Tibial nerve (tissue), 3 donors: ENCODE data around the gene YAF2.

Experiments used
- POLR2A ChIP-seq, 2 donors: fragments of 450-650 bp; IDR thresholded peaks; one replicate each; pipeline ENCODE4 v1.6.1; 2017; ENCODE audit warnings: antibody characterized with exemption in 2 of 2, mild to moderate bottlenecking in 2 of 2, moderate library complexity in 2 of 2
- TF ChIP-seq, protein P1 (sequence below), 5 experiments: fragments of 200-600 bp in 3 of 5; fragments of 450-650 bp in 2 of 5; sonication (generic) in 3 of 5; IDR thresholded peaks; one replicate each; pipeline ENCODE4 v1.5.1; 2016 to 2019; ENCODE audit warnings: antibody characterized with exemption in 5 of 5, mild to moderate bottlenecking in 3 of 5, moderate library complexity in 2 of 5

DNA sequence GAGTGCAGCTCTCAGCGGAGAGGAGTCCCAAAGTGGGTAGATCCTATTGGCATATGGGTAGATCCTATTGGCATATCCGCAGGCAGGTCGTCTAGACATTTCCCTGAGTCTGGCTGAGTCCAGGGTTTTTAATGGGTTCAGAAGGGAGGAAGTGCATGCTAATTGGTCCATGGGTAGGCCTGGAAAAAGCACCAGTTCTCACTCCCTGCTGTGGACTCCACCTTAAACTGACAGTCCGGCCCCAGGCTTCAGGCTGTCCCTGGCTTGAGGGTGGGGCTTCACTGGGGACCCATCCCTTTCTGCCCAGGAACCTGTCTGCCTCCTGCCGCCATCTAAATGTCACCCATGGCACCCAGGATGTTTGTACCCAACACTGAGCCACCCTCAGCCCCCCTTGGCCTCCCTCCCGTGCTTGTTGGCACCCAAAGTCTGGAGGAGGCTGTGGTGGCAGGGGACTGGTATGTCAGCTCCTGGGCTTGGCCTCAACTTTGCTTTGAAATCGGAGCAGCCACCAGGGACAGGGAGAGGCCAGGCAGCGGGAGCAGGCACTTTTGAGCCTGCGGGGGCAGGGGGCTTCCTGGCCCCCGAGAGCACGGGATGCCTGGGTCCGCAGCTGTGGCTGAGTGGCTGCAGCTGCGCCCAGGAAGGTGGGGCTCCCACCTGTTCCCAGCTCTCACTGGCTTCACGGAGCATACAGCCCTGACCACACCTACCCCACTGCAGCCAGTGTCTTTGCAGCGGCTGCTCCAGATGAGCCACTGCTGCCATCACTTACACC, 29.6 kb upstream of the YAF2 start:
- TF ChIP-seq, protein P1, sequence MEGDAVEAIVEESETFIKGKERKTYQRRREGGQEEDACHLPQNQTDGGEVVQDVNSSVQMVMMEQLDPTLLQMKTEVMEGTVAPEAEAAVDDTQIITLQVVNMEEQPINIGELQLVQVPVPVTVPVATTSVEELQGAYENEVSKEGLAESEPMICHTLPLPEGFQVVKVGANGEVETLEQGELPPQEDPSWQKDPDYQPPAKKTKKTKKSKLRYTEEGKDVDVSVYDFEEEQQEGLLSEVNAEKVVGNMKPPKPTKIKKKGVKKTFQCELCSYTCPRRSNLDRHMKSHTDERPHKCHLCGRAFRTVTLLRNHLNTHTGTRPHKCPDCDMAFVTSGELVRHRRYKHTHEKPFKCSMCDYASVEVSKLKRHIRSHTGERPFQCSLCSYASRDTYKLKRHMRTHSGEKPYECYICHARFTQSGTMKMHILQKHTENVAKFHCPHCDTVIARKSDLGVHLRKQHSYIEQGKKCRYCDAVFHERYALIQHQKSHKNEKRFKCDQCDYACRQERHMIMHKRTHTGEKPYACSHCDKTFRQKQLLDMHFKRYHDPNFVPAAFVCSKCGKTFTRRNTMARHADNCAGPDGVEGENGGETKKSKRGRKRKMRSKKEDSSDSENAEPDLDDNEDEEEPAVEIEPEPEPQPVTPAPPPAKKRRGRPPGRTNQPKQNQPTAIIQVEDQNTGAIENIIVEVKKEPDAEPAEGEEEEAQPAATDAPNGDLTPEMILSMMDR (IDR thresholded peaks at IDR 0.05) = no peak
- no peak for TF ChIP-seq POLR2A (IDR thresholded peaks at IDR 0.05)
